Liver (tissue), 3 donors: Measurements from ENCODE around the gene FRRS1.

ENCODE experiments used
- FOXA1 ChIP-seq: IDR thresholded peaks from 2 replicates; pipeline ENCODE4 v1.6.1; 2016; ENCODE audit warnings: antibody characterized with exemption
- RAD21 ChIP-seq, 2 donors: IDR thresholded peaks; 2 replicates each; pipeline ENCODE4 v1.6.1; 2016; ENCODE audit warnings: antibody characterized with exemption in 2 of 2, mild to moderate bottlenecking in 2 of 2
- SP1 ChIP-seq: IDR thresholded peaks from 2 replicates; pipeline ENCODE4 v1.6.1; 2018; ENCODE audit warnings: antibody characterized with exemption, mild to moderate bottlenecking
- TAF1 ChIP-seq: conservative IDR thresholded peaks from 2 replicates; pipeline ENCODE4 v1.6.1; 2016; ENCODE audit warnings: antibody characterized with exemption, mild to moderate bottlenecking
- YY1 ChIP-seq: IDR thresholded peaks from 2 replicates; pipeline ENCODE4 v1.6.1; 2016; ENCODE audit warnings: antibody characterized with exemption, mild to moderate bottlenecking
- TF ChIP-seq, protein P1 (sequence below): IDR thresholded peaks from 2 replicates; pipeline ENCODE4 v1.6.1; 2016; ENCODE audit warnings: antibody characterized with exemption, mild to moderate bottlenecking
- TF ChIP-seq, protein P2 (sequence below): fragments of 150-350 bp; IDR thresholded peaks from 2 replicates; pipeline ENCODE4 v1.5.1; 2017; ENCODE audit warnings: improper control_type of control experiment, low read depth, low read length; ENCODE audit not compliant: missing input control
- TF ChIP-seq, protein P3 (sequence below): IDR thresholded peaks from 2 replicates; pipeline ENCODE4 v1.6.1; 2016; ENCODE audit warnings: antibody characterized with exemption
- donor health status: healthy.
- donor health status: healthy.

DNA sequence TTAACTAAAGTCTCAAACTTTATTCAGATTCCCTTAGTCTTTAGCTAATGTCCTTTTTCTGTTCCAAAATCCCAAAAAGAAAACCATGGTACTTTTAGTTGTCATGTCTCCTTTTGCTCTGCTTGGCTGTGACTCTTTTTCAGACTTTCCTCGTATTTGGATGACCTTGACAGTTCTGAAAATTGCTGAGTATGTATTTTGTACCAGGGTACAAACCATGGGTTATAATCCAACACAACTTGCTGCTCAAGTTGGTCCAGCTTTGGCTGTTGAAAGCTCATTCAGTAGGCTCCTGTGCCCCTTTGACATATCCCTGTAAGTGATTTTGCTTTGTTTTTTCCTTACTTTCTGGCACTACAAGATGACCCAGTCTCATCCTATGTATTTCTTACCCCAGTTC, 68.9 kb downstream of the FRRS1 start:
- TF ChIP-seq FOXA1 (no peak), TAF1 (no peak), RAD21 (IDR thresholded peaks at IDR 0.05) (no peak), YY1 (no peak), SP1 (no peak)
- TF ChIP-seq, protein P1, sequence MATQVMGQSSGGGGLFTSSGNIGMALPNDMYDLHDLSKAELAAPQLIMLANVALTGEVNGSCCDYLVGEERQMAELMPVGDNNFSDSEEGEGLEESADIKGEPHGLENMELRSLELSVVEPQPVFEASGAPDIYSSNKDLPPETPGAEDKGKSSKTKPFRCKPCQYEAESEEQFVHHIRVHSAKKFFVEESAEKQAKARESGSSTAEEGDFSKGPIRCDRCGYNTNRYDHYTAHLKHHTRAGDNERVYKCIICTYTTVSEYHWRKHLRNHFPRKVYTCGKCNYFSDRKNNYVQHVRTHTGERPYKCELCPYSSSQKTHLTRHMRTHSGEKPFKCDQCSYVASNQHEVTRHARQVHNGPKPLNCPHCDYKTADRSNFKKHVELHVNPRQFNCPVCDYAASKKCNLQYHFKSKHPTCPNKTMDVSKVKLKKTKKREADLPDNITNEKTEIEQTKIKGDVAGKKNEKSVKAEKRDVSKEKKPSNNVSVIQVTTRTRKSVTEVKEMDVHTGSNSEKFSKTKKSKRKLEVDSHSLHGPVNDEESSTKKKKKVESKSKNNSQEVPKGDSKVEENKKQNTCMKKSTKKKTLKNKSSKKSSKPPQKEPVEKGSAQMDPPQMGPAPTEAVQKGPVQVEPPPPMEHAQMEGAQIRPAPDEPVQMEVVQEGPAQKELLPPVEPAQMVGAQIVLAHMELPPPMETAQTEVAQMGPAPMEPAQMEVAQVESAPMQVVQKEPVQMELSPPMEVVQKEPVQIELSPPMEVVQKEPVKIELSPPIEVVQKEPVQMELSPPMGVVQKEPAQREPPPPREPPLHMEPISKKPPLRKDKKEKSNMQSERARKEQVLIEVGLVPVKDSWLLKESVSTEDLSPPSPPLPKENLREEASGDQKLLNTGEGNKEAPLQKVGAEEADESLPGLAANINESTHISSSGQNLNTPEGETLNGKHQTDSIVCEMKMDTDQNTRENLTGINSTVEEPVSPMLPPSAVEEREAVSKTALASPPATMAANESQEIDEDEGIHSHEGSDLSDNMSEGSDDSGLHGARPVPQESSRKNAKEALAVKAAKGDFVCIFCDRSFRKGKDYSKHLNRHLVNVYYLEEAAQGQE, result no peak
- TF ChIP-seq, protein P2, sequence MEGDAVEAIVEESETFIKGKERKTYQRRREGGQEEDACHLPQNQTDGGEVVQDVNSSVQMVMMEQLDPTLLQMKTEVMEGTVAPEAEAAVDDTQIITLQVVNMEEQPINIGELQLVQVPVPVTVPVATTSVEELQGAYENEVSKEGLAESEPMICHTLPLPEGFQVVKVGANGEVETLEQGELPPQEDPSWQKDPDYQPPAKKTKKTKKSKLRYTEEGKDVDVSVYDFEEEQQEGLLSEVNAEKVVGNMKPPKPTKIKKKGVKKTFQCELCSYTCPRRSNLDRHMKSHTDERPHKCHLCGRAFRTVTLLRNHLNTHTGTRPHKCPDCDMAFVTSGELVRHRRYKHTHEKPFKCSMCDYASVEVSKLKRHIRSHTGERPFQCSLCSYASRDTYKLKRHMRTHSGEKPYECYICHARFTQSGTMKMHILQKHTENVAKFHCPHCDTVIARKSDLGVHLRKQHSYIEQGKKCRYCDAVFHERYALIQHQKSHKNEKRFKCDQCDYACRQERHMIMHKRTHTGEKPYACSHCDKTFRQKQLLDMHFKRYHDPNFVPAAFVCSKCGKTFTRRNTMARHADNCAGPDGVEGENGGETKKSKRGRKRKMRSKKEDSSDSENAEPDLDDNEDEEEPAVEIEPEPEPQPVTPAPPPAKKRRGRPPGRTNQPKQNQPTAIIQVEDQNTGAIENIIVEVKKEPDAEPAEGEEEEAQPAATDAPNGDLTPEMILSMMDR, result no peak
- TF ChIP-seq, protein P3, sequence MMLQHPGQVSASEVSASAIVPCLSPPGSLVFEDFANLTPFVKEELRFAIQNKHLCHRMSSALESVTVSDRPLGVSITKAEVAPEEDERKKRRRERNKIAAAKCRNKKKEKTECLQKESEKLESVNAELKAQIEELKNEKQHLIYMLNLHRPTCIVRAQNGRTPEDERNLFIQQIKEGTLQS, result no peak
